Urothelium cell line (cell line): ENCODE measurements around the gene CUL9.

ENCODE experiments used
- DNase-seq: peaks from one replicate; pipeline ENCODE4 v3.0.0; 2011; ENCODE audit warnings: low spot score, mixed read lengths
- FAIRE-seq: peaks from 2 replicates; lab custom pipeline; 2011; peaks lifted over from hg19 to GRCh38; lab: Jason Lieb, UNC

Gene CUL9

GRCh38 chr6:43193929-43194328 is 11.9 kb downstream of the CUL9 start:
- DNase-seq (no peak), FAIRE-seq (no peak)

- DNase-seq: no peak
- FAIRE-seq: no peak
These were observed 14.3 kb downstream of the CUL9 start for GRCh38 chr6:43196337-43196736.

GRCh38 chr6:43199912-43200311 is 17.9 kb downstream of the CUL9 start:
- DNase-seq: no peak
- FAIRE-seq: no peak

- DNase-seq: no peak
- FAIRE-seq: peak; percentile 85
These were observed 18.5 kb downstream of the CUL9 start for GRCh38 chr6:43200541-43200940.

DNA sequence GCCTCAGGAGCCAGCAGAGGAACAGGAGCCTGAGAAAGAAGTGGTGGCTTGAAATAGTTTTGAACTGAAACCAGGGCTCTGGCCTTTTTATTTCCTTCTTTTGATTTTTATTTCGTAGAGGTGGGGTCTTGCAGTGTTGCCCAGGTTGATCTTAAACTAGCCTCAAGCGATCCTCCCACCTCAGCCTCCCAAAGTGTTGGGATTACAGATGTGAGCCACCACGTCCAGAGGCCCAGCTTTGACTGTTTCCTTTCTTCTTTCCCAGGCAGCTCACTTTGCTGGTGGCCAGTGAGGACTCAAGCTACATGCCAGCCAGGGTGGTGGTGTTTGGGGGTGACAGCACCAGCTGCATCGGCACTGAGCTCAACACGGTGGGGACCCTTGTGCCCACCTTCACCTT is 20.5 kb downstream of the CUL9 start:
- no peak for DNase-seq
- FAIRE-seq: no peak

DNA sequence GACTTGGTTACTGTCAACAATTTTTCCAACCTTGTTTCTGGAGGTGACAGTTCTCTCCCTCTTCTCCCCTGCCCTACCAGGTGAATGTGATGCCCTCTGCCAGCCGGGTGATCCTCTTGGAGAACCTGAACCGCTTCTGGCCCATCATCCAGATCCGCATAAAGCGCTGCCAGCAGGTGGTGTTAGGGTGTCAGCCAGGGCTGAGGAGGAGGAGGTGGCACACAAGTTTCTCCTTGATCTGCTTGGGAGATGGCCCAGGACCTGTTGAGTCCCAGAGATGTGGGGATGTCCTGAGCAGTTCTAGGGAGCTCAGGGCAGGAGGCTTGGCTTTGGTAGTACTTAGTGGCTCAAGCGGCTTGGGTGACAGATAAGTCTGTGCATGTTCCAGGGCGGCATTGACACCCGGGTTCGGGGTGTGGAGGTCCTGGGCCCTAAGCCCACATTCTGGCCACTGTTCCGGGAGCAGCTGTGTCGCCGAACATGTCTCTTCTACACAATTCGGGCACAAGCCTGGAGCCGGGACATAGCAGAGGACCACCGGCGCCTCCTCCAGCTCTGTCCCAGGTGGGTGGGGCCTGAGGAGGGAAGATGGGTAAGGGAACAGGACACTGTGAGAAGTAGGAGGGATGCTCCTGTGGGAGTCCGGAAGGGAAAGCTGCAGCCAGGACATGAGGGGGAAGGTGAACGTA is 21.2 kb downstream of the CUL9 start:
- DNase-seq: no peak
- FAIRE-seq: no peak

DNA sequence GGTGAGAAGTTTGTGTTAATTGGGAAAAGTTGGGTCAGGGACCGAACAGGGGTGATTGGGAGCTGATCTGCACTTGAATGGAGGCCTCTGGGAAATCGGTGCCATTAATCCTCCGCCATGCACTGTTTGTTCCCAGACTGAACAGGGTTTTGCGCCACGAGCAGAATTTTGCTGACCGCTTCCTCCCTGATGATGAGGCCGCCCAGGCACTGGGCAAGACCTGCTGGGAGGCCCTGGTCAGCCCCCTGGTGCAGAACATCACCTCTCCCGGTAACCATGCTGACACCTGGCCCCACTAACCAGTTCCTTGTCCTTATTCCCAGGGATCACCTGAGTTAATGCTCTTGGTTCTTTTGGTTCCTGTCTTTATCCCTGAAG is 21.7 kb downstream of the CUL9 start:
- DNase-seq (no peak), FAIRE-seq (no peak)

DNA sequence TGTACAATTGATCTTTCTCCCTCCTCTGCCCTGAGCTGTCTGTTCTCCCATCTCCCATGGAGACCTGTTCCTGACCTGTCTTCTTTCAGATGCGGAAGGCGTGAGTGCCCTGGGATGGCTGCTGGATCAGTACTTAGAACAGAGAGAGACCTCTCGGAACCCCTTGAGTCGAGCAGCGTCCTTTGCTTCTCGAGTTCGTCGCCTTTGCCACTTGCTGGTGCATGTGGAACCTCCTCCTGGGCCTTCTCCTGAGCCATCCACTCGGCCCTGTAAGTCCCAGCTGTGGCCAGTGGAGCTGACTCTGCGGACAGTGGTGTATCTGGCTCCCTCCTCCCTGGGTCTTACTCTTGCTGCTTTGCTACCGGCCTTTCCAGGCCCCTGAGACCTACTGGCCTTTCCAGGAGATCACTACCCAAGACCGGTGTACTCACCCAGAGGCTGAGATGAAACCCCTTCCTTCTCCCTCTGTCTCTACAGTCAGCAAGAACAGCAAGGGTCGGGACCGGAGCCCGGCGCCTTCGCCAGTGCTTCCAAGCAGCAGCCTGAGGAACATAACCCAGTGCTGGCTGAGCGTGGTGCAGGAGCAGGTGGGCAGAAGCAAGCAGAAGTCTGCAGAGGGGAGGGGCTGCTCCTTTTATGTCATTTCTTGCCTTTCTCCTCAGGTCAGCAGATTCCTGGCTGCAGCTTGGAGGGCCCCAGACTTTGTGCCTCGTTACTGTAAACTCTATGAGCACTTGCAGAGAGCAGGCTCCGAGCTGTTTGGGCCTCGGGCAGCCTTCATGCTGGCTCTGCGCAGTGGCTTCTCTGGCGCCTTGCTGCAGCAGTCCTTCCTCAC is 22.5 kb downstream of the CUL9 start:
- no peak for FAIRE-seq

DNA sequence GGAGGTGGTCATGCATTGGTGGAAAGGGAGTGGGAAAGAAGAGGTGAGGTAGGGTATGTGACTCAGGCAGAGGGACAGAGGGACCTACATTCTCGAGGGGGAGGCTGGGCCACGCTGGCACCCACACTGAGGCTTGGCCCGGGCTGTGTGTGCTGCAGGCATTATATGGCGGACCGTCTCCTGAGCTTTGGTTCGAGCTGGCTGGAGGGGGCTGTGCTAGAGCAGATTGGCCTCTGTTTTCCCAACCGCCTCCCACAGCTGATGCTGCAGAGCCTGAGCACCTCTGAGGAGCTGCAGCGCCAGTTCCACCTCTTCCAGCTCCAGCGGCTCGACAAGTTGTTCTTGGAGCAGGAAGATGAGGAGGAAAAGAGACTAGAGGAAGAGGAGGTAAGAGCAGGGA is 23.9 kb downstream of the CUL9 start:
- no peak for DNase-seq
- FAIRE-seq: no peak

More for the DNA sequence above, 22.5 kb downstream of the CUL9 start:
- DNase-seq: no peak

DNA sequence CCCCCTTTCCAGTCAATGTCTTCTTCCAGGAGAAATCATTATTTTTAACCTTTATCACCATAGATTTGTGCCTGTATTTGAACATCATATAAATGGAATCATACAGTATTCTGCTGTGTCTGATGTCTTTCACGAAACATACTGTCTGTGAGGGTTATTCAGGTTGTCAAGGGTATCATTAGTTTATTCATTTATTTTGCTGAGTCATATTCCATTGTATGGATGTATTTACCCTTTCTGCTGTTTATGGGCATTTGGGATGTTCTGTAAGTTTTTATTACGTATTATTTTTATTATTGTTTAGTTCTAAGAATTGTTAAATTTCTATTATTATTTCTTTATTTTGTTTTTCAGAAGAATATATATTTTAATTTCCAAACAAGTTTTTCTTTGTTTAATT is 25.3 kb downstream of the CUL9 start:
- FAIRE-seq: no peak
- DNase-seq: no peak

GRCh38 chr6:43211955-43212354 is 30.0 kb downstream of the CUL9 start:
- FAIRE-seq (no peak), DNase-seq (no peak)

GRCh38 chr6:43213431-43213830 is 31.4 kb downstream of the CUL9 start:
- FAIRE-seq: no peak

DNA sequence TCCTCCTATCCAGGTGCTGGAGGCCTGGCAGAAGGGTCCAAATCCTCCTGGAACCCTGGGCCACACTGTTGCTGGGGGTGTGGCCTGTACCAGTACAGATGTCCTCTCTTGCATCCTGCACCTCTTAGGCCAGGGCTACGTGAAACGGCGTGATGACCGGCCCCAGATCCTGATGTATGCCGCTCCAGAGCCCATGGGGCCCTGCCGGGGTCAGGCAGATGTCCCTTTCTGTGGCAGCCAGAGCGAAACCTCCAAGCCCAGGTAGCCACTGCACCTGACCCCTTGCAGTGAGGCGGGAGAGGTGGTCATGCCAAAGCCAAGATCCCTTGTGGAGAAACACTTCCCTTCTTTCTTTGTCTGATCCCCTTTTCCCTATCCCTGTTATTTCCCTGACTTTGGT is 33.1 kb downstream of the CUL9 start:
- no peak for DNase-seq
- FAIRE-seq: no peak

More at GRCh38 chr6:43213431-43213830, 31.4 kb downstream of the CUL9 start:
- no peak for DNase-seq

- DNase-seq: no peak
- no peak for FAIRE-seq
These were observed 34.2 kb downstream of the CUL9 start for GRCh38 chr6:43216200-43216599.

- DNase-seq (no peak), FAIRE-seq (no peak)
These were observed 35.4 kb downstream of the CUL9 start for GRCh38 chr6:43217351-43217750.

GRCh38 chr6:43219119-43219518 is 37.1 kb downstream of the CUL9 start:
- FAIRE-seq: no peak
- no peak for DNase-seq

DNA sequence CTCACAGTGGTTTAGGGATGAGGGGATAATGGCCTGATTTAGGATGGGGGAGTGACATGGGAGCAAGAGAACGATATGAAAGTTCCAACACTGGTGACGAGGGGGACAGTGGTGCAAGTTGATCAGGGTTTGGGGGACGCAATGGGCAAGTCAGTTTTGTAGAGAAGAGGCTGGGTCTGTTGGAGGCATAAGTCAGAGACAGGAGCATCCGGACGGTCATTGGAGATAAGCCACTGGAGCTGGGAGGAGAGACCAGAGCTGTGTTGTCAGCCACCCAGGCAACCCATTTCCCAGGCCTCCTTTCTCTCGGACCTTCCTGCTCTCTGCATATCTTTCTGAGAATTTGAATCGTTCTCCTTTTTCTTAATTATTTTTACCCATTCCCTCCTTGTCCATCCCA is 37.8 kb downstream of the CUL9 start:
- DNase-seq (no peak), FAIRE-seq (no peak)

DNA sequence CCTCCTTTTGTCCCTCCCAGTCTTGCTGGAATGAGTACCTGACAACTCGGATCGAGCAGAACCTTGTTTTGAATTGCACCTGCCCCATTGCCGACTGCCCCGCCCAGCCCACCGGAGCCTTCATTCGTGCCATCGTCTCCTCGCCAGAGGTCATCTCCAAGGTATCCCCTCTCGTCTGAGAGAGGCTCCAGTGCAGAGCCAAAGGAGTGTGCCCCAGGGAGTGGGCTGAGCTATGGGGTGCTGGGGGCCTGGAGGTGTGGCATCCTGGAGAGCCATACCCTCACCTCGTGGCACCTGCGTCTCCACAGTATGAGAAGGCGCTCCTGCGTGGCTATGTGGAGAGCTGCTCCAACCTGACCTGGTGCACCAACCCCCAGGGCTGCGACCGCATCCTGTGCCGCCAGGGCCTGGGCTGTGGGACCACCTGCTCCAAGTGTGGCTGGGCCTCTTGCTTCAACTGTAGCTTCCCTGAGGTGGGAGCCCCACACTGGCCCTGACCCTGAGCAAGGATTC is 38.5 kb downstream of the CUL9 start:
- FAIRE-seq (no peak), DNase-seq (no peak)

- FAIRE-seq: no peak
- DNase-seq: no peak
These were observed 39.3 kb downstream of the CUL9 start for GRCh38 chr6:43221046-43221972.

- DNase-seq (no peak), FAIRE-seq (no peak)
These were observed 40.5 kb downstream of the CUL9 start for GRCh38 chr6:43222418-43223059.

- FAIRE-seq (no peak), DNase-seq (no peak)
These were observed 41.2 kb downstream of the CUL9 start for GRCh38 chr6:43223175-43223574.
